ENCODE data around the gene LMNB1. TPM values are rescaled to one million over a fixed set of nuclear protein-coding genes. Genes with fewer than 3 reads are reported as not detected.

Gene LMNB1
- total and polyA plus RNA-seq, 2 experiments from 2014 or later: 20.1 to 269 TPM

- TF ChIP-seq ZNF462 (CRISPR knock-in tag; IDR thresholded peaks at IDR 0.05): no peak
- TF ChIP-seq ETS1 (IDR thresholded peaks at IDR 0.05): no peak
- no peak for TF ChIP-seq STAT1 (IDR thresholded peaks at IDR 0.05; ENCODE audit: unreplicated experiment)
- TF ChIP-seq EZH2 (IDR thresholded peaks at IDR 0.05; ENCODE audit: low read depth, unreplicated experiment): no peak
- no peak for TF ChIP-seq JUNB (IDR thresholded peaks at IDR 0.05; ENCODE audit: unreplicated experiment)
- TF ChIP-seq ZNF114 (CRISPR knock-in tag; IDR thresholded peaks at IDR 0.05): no peak
- no peak for TF ChIP-seq NANOG (IDR thresholded peaks at IDR 0.05; ENCODE audit: borderline replicate concordance)
Measured at GRCh38 chr5:126881821-126882600, 105.1 kb downstream of the LMNB1 start (continued).

All from GM23338 (cell line).